ENCODE results near the gene CXCL13. TPM values are rescaled to one million over a fixed set of nuclear protein-coding genes. Genes with fewer than 3 reads are reported as not detected.
"Not testable (repeated sequence)": the region's sequence is repeated elsewhere in the genome, so short reads cannot be mapped to it uniquely, and the experiment has no call there.

The CXCL13 gene
- total RNA-seq, 1 donor from 2014 or later: not detected

- DNase-seq (ENCODE audit: low spot score): no peak
- Mint-ChIP-seq H3K9me3 (ENCODE audit: unreplicated experiment) (no peaks in the 10 kb centered on the region), H3K4me3 (ENCODE audit: unreplicated experiment) (no peak overlapping the region), H3K36me3 (ENCODE audit: low read depth, unreplicated experiment) (peaks cover 3% of the 10 kb centered on the region), H3K27me3 (ENCODE audit: unreplicated experiment) (peaks cover 5% of the 10 kb centered on the region), H3K4me1 (ENCODE audit: unreplicated experiment) (no peaks in the 10 kb centered on the region), H3K27ac (ENCODE audit: unreplicated experiment) (no peak overlapping the region)
- no peak for TF ChIP-seq CTCF (IDR thresholded peaks at IDR 0.05; ENCODE audit: unreplicated experiment)
These were observed 38.1 kb upstream of the CXCL13 start for GRCh38 chr4:77567549-77567948.

GRCh38 chr4:77570508-77571214 is 35.0 kb upstream of the CXCL13 start:
- DNase-seq (ENCODE audit: low spot score); H3K27me3 Mint-ChIP-seq (ENCODE audit: unreplicated experiment); H3K4me1 Mint-ChIP-seq (ENCODE audit: unreplicated experiment); H3K27ac Mint-ChIP-seq (ENCODE audit: unreplicated experiment); H3K9me3 Mint-ChIP-seq (ENCODE audit: unreplicated experiment); H3K4me3 Mint-ChIP-seq (ENCODE audit: unreplicated experiment); H3K36me3 Mint-ChIP-seq (ENCODE audit: low read depth, unreplicated experiment): not testable (repeated sequence)

GRCh38 chr4:77576351-77576750 is 29.3 kb upstream of the CXCL13 start:
- peaks cover 9% of the 10 kb centered on the region for H3K9me3 Mint-ChIP-seq (ENCODE audit: unreplicated experiment)
- H3K27ac Mint-ChIP-seq (ENCODE audit: unreplicated experiment): no peak overlapping the region
- TF ChIP-seq CTCF (IDR thresholded peaks at IDR 0.05; ENCODE audit: unreplicated experiment): no peak
- H3K4me3 Mint-ChIP-seq (ENCODE audit: unreplicated experiment): no peak overlapping the region
- no peaks in the 10 kb centered on the region for H3K4me1 Mint-ChIP-seq (ENCODE audit: unreplicated experiment)
- peaks cover 2% of the 10 kb centered on the region for H3K27me3 Mint-ChIP-seq (ENCODE audit: unreplicated experiment)
- no peak for DNase-seq (ENCODE audit: low spot score)
- H3K36me3 Mint-ChIP-seq (ENCODE audit: low read depth, unreplicated experiment): no peaks in the 10 kb centered on the region

- TF ChIP-seq CTCF (IDR thresholded peaks at IDR 0.05; ENCODE audit: unreplicated experiment): no peak
- H3K27ac Mint-ChIP-seq (ENCODE audit: unreplicated experiment): no peak overlapping the region
- no peaks in the 10 kb centered on the region for H3K36me3 Mint-ChIP-seq (ENCODE audit: low read depth, unreplicated experiment)
- H3K4me1 Mint-ChIP-seq (ENCODE audit: unreplicated experiment): no peaks in the 10 kb centered on the region
- no peak overlapping the region for H3K4me3 Mint-ChIP-seq (ENCODE audit: unreplicated experiment)
- H3K27me3 Mint-ChIP-seq (ENCODE audit: unreplicated experiment): peaks cover 3% of the 10 kb centered on the region
- no peak for DNase-seq (ENCODE audit: low spot score)
- peaks cover 9% of the 10 kb centered on the region for H3K9me3 Mint-ChIP-seq (ENCODE audit: unreplicated experiment)
These were observed 27.5 kb upstream of the CXCL13 start for GRCh38 chr4:77578145-77578544.

- TF ChIP-seq CTCF (IDR thresholded peaks at IDR 0.05; ENCODE audit: unreplicated experiment): no peak
- no peaks in the 10 kb centered on the region for H3K4me1 Mint-ChIP-seq (ENCODE audit: unreplicated experiment)
- peaks cover 9% of the 10 kb centered on the region for H3K9me3 Mint-ChIP-seq (ENCODE audit: unreplicated experiment)
- no peak overlapping the region for H3K27ac Mint-ChIP-seq (ENCODE audit: unreplicated experiment)
- H3K4me3 Mint-ChIP-seq (ENCODE audit: unreplicated experiment): no peak overlapping the region
- DNase-seq (ENCODE audit: low spot score): no peak
- H3K27me3 Mint-ChIP-seq (ENCODE audit: unreplicated experiment): peaks cover 3% of the 10 kb centered on the region
- no peaks in the 10 kb centered on the region for H3K36me3 Mint-ChIP-seq (ENCODE audit: low read depth, unreplicated experiment)
These were observed 26.1 kb upstream of the CXCL13 start for GRCh38 chr4:77579406-77580076.

Data from endothelial cell (in vitro differentiated cells).